Mesothelial cell of epicardium (in vitro differentiated cells): ENCODE measurements around the gene RIIAD1. TPM values are rescaled to one million over a fixed set of nuclear protein-coding genes. Genes with fewer than 3 reads are reported as not detected.

ENCODE experiments used
- DNase-seq, 2 experiments: peaks; one replicate each; pipeline ENCODE4 v3.0.0; 2021; ENCODE audit warnings: low spot score in 2 of 2; ENCODE audit not compliant: unreplicated experiment in 2 of 2
- H3K27ac Mint-ChIP-seq: 2 replicates; pipeline ENCODE4 v1.8.0; 2021; ENCODE audit warnings: mixed read lengths
- H3K27me3 Mint-ChIP-seq: 2 replicates; pipeline ENCODE4 v1.8.0; 2021; ENCODE audit warnings: low read depth, mixed read lengths
- H3K36me3 Mint-ChIP-seq: 2 replicates; pipeline ENCODE4 v1.8.0; 2021; ENCODE audit warnings: mixed read lengths
- H3K4me1 Mint-ChIP-seq: 2 replicates; pipeline ENCODE4 v1.8.0; 2021; ENCODE audit warnings: mixed read lengths
- H3K4me3 Mint-ChIP-seq: 2 replicates; pipeline ENCODE4 v1.8.0; 2021; ENCODE audit warnings: mild to moderate bottlenecking, moderate library complexity, mixed read lengths
- H3K9me3 Mint-ChIP-seq: 2 replicates; pipeline ENCODE4 v1.8.0; 2021; ENCODE audit warnings: mixed read lengths
- total RNA-seq: library from RNA; stranded (reverse); gene quantifications from 3 replicates; pipeline ENCODE4 v1.2.1, GENCODE V29; 2021
- TF ChIP-seq, protein P1 (sequence below): fragments of 200-600 bp; sonication (generic); IDR thresholded peaks from one replicate; pipeline ENCODE4 v1.5.0; 2021; ENCODE audit warnings: antibody characterized with exemption; ENCODE audit not compliant: unreplicated experiment

RIIAD1 gene
- total RNA-seq, 1 donor from 2014 or later: not detected

DNA sequence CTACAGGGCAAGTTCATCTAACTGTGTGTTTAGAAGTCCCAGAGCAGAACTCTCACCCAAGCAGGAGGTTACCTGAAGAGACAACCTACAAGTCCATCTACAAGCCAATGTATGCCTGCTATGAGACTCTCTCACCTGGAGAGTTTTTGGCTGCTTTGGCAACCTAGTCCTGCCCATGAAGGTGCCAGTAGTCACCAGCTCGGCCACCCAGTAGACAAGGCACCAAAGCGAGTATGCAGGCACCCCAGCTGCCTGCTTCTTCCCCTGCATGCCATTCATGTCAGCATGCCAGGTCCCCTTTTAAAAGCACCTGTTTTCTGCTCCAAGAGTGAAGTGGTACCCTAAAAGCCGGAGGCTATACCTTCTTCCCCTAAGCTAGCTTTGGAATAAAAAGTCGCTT, 20.2 kb downstream of the RIIAD1 start:
- Mint-ChIP-seq H3K9me3 (peaks cover 11% of the 10 kb centered on the region), H3K4me1 (peaks cover 18% of the 10 kb centered on the region), H3K27me3 (peaks cover 33% of the 10 kb centered on the region), H3K27ac (no peak overlapping the region), H3K4me3 (no peak overlapping the region), H3K36me3 (no peaks in the 10 kb centered on the region)
- TF ChIP-seq, protein P1, sequence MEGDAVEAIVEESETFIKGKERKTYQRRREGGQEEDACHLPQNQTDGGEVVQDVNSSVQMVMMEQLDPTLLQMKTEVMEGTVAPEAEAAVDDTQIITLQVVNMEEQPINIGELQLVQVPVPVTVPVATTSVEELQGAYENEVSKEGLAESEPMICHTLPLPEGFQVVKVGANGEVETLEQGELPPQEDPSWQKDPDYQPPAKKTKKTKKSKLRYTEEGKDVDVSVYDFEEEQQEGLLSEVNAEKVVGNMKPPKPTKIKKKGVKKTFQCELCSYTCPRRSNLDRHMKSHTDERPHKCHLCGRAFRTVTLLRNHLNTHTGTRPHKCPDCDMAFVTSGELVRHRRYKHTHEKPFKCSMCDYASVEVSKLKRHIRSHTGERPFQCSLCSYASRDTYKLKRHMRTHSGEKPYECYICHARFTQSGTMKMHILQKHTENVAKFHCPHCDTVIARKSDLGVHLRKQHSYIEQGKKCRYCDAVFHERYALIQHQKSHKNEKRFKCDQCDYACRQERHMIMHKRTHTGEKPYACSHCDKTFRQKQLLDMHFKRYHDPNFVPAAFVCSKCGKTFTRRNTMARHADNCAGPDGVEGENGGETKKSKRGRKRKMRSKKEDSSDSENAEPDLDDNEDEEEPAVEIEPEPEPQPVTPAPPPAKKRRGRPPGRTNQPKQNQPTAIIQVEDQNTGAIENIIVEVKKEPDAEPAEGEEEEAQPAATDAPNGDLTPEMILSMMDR: no peak
- no peak for DNase-seq

DNA sequence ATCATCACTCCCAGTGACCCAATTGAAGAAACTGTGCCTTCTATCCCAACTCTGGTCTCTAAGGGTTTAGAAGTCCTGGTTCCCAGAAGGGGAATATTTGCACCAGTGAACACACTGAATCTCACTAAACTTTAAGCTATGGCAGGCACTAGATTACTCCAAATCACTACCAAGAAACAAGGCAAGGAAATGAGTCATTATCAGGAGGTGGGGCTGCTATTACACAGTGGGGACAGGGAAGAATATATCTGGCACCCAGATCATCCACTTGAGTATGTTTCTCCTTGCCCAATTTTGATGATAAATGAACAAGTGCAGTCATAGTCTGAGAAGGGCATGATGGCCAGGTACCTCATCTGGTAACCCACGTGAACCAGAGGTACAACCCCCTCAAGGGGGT, 35.0 kb downstream of the RIIAD1 start:
- no peak for DNase-seq

DNA sequence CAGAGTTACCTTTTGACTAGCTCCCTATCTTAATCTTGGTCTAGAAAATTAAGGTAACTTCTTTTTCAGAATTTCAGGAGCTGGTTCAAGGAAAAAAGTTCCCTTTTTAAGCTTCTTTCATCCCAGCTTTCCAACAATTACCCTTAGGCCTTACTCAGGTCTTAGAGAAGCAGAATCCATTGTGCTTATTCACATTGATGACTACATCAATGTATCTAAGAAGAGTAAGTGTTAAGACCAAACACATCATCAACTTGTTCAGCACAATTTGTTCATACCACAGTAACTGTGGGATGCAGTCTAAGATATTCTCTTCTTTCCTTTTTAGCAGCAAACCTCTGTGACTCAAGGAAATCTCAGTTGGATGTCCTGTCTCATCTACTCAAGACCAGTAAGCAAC, 37.9 kb downstream of the RIIAD1 start:
- H3K4me3 Mint-ChIP-seq: no peak overlapping the region
- no peak for DNase-seq
- TF ChIP-seq, protein P1: no peak

More for the DNA sequence above, 35.0 kb downstream of the RIIAD1 start:
- TF ChIP-seq, protein P1: no peak
- no peak overlapping the region for H3K27ac Mint-ChIP-seq
- H3K27me3 Mint-ChIP-seq: peaks cover 6% of the 10 kb centered on the region
- no peak overlapping the region for H3K4me3 Mint-ChIP-seq
- H3K36me3 Mint-ChIP-seq: peaks cover 18% of the 10 kb centered on the region
- no peaks in the 10 kb centered on the region for H3K4me1 Mint-ChIP-seq
- H3K9me3 Mint-ChIP-seq: no peaks in the 10 kb centered on the region

DNA sequence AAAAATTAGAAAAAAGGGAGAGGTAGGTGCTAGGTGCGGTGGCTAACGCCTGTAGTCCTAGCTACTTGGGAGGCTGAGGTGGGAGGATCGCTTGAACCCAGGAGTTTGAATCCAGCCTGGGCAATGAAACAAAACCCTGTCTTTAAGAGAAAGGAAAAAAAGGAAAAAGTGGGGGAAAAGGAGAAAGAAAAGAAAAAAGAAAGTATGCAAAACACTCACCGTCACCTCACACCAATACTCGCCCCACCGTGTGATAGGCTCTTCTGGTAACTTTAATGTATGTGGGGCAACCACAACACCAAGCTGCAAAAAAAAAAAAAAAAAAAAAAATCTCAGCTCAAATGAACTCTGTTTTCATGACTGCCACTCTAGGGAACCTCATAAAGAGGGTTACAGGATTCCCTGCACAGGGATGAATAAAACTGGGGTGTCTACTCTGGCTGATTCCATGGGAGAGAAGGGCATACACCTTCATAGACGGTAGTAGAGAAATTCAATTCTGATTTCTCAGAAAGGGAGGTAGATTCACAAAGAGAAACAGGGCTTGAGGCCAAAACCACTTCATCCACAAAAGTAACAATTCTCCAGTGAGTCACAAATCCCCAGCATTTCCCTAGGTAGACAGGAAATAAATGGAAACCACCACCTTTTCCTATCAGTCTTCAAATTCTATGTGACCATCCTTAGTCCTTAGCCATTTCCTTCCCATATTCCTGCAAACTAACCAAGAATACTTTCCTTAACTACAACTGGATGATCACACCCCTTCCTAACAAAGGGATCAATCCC, 39.5 kb downstream of the RIIAD1 start:
- H3K27ac Mint-ChIP-seq: no peak overlapping the region
- peak overlapping the region; percentile 32 for H3K4me3 Mint-ChIP-seq
- peaks cover 12% of the 10 kb centered on the region for H3K4me1 Mint-ChIP-seq
- TF ChIP-seq, protein P1: no peak
- H3K27me3 Mint-ChIP-seq: no peaks in the 10 kb centered on the region
- no peak for DNase-seq
- H3K36me3 Mint-ChIP-seq: peaks cover 24% of the 10 kb centered on the region
- no peaks in the 10 kb centered on the region for H3K9me3 Mint-ChIP-seq

More for the DNA sequence above, 37.9 kb downstream of the RIIAD1 start:
- no peaks in the 10 kb centered on the region for H3K27me3 Mint-ChIP-seq
- H3K4me1 Mint-ChIP-seq: peaks cover 10% of the 10 kb centered on the region
- H3K36me3 Mint-ChIP-seq: peaks cover 24% of the 10 kb centered on the region
- H3K27ac Mint-ChIP-seq: no peak overlapping the region
- H3K9me3 Mint-ChIP-seq: no peaks in the 10 kb centered on the region

DNA sequence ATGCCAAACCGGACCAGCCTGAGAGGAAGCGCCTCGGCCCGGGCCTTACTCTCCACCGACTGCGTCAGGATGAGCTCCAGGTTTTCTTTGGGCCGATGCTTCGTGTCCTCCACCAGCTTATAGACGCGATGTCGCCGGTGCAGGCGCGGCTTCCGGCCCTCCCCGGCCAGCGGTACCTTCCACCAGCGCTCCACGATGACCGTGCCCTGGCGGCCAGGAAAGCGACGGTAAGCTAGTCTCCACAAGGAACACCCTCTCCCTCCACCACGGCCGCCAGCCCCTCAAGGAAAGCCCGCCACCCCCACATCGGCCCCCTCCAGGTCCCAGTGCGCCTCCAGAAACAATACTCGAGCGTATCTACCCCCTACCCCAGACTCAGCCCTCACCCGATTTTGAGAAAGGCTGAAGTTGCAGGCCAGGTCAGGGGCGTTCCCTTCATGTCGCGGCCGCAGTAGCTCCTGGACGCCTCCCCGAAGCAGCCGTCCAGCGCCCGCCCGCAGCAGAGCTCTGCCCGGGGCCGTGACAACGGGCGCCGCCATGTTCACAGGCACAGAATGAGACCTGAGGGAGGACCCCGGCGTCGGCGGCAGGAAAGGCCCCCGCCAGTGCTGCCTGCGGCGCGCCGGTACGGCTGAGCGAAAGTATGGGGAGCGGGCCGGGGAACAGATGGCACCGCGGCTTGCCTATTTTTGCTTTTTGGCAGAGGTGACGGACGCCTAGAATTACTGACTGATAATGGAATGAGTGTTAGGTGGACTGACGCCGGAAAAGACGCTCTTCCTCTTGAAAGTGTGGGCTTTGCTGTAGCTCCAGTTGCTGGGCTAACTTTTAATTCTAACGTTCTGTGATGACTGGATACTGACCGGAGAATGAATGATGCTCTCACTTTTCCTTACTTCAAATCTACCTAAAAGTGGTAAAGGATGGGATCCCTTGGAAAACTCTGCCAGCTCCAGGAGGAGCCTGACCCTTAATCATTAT, 41.9 kb downstream of the RIIAD1 start, which contains the start of gene MRPL9:
MRPL9 (minus strand) TSS at position 556 of the 981 bp plus-strand sequence; CDS start at position 539, 17 bp downstream.
- H3K9me3 Mint-ChIP-seq: no peaks in the 10 kb centered on the region
- H3K27me3 Mint-ChIP-seq: no peaks in the 10 kb centered on the region
- TF ChIP-seq, protein P1: no peak
- H3K27ac Mint-ChIP-seq: peak within 1 kb of the TSS; percentile 91
- peaks cover 17% of the 10 kb centered on the region for H3K4me1 Mint-ChIP-seq
- H3K36me3 Mint-ChIP-seq: peaks cover 21% of the 10 kb centered on the region
- DNase-seq: peak; percentile 64 to 85
- H3K4me3 Mint-ChIP-seq: peak within 1 kb of the TSS; percentile 82
